Gastroesophageal sphincter (tissue), 4 donors: ENCODE data around the gene CPA5. TPM values are rescaled to one million over a fixed set of nuclear protein-coding genes. Genes with fewer than 3 reads are reported as not detected.
"Not testable (repeated sequence)": the region's sequence is repeated elsewhere in the genome, so short reads cannot be mapped to it uniquely, and the experiment has no call there.

Experiments
- ATAC-seq: fragments of 150-250 bp; one replicate; pipeline ENCODE4 v1.9.1; 2016; ENCODE audit warnings: mild to moderate bottlenecking, moderate library complexity
- H3K27ac ChIP-seq, 4 donors: fragments of 200-600 bp; sonication (generic) in 3 of 4; 1 replicate in 3 of 4; 2 replicates in 1 of 4; pipeline ENCODE4 v1.5.1; 2016 to 2019
- H3K27me3 ChIP-seq: fragments of 200-600 bp; sonication (generic); one replicate; pipeline ENCODE4 v1.5.1; 2019
- H3K36me3 ChIP-seq, 2 donors: fragments of 200-600 bp; sonication (generic); one replicate each; pipeline ENCODE4 v1.5.1; 2019; ENCODE audit warnings: control low read depth in 1 of 2
- H3K4me1 ChIP-seq, 3 donors: fragments of 200-600 bp; sonication (generic); 1 replicate in 2 of 3; 2 replicates in 1 of 3; pipeline ENCODE4 v1.5.1; 2016 to 2019; ENCODE audit warnings: control low read depth in 2 of 3
- H3K4me3 ChIP-seq, 2 donors: fragments of 200-600 bp; sonication (generic); one replicate each; pipeline ENCODE4 v1.5.1; 2019; ENCODE audit warnings: mild to moderate bottlenecking in 1 of 2, moderate library complexity in 1 of 2
- H3K9me3 ChIP-seq, 3 donors: fragments of 200-600 bp; sonication (generic); one replicate each; pipeline ENCODE4 v1.5.1; 2017 to 2019; ENCODE audit warnings: control low read depth in 2 of 3
- EP300 ChIP-seq: sonication (generic); formaldehyde crosslinking; IDR thresholded peaks from one replicate; pipeline ENCODE4 v1.6.1; 2017; ENCODE audit warnings: antibody characterized with exemption, mild to moderate bottlenecking
- POLR2A ChIP-seq, 2 donors: fragments of 450-650 bp; IDR thresholded peaks; one replicate each; pipeline ENCODE4 v1.6.1; 2017; ENCODE audit warnings: antibody characterized with exemption in 2 of 2, mild to moderate bottlenecking in 2 of 2, moderate library complexity in 1 of 2
- POLR2AphosphoS5 ChIP-seq: sonication (generic); formaldehyde crosslinking; IDR thresholded peaks from one replicate; pipeline ENCODE4 v1.6.1; 2017; ENCODE audit warnings: antibody characterized with exemption
- WGBS, 2 donors: methylation state at CpG; one replicate each; pipeline ENCODE4 v1.1.5; 2018; ENCODE audit warnings: low coverage in 1 of 2; 5-methylcytosine and 5-hydroxymethylcytosine counted together
- total RNA-seq, 4 donors: library from RNA; depleted of rRNA; stranded (reverse); fragments of >200 nt; gene quantifications; one replicate each; pipeline ENCODE4 v1.1.0, GENCODE V29; 2016
- TF ChIP-seq, protein P1 (sequence below), 4 experiments: fragments of 200-600 bp in 2 of 4; fragments of 450-650 bp in 2 of 4; sonication (generic) in 1 of 4; IDR thresholded peaks; one replicate each; pipeline ENCODE4 v1.5.1; 2017 to 2019; ENCODE audit warnings: antibody characterized with exemption in 4 of 4, mild to moderate bottlenecking in 2 of 4, moderate library complexity in 2 of 4

CPA5 gene
- total RNA-seq, 4 donors from 2014 or later, result not detected

DNA sequence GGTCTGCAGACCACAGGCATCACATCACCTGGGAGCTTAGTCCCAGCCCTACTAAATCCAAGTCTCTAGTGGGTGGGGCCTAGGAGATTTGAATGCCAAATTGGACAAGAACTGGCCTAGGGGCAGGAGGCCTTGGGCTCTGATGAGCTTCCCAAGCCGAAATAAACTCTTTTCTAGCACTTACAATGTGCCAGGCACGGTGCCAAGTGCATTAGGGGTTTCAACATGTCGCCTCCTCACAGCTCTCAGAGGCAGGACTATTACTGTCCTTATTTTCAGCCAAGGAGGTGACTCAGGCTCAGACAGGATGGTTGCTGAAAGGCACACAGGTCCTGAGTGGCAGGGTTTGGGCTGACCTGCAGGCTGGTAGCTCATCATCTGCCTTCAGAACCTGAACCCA, 26.4 kb downstream of the CPA5 start:
- WGBS, 2 donors, result no CpG with 5 or more reads among the region's 3 CpGs
- Histone ChIP-seq H3K4me1 (peaks cover 0 to 61% (median 17%) of the 10 kb centered on the region in 3 donors), H3K36me3 (no peaks in the 10 kb centered on the region), H3K27me3 (no peaks in the 10 kb centered on the region), H3K9me3 (no peaks in the 10 kb centered on the region), H3K27ac (peak overlapping the region in 3 of 4 donors; percentile 18 to 85 (median 50)), H3K4me3 (no peak overlapping the region)
- TF ChIP-seq, protein P1, sequence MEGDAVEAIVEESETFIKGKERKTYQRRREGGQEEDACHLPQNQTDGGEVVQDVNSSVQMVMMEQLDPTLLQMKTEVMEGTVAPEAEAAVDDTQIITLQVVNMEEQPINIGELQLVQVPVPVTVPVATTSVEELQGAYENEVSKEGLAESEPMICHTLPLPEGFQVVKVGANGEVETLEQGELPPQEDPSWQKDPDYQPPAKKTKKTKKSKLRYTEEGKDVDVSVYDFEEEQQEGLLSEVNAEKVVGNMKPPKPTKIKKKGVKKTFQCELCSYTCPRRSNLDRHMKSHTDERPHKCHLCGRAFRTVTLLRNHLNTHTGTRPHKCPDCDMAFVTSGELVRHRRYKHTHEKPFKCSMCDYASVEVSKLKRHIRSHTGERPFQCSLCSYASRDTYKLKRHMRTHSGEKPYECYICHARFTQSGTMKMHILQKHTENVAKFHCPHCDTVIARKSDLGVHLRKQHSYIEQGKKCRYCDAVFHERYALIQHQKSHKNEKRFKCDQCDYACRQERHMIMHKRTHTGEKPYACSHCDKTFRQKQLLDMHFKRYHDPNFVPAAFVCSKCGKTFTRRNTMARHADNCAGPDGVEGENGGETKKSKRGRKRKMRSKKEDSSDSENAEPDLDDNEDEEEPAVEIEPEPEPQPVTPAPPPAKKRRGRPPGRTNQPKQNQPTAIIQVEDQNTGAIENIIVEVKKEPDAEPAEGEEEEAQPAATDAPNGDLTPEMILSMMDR (IDR thresholded peaks at IDR 0.05), result no peak
- TF ChIP-seq POLR2AphosphoS5, result peak; percentile 56
- ATAC-seq, result no peak

DNA sequence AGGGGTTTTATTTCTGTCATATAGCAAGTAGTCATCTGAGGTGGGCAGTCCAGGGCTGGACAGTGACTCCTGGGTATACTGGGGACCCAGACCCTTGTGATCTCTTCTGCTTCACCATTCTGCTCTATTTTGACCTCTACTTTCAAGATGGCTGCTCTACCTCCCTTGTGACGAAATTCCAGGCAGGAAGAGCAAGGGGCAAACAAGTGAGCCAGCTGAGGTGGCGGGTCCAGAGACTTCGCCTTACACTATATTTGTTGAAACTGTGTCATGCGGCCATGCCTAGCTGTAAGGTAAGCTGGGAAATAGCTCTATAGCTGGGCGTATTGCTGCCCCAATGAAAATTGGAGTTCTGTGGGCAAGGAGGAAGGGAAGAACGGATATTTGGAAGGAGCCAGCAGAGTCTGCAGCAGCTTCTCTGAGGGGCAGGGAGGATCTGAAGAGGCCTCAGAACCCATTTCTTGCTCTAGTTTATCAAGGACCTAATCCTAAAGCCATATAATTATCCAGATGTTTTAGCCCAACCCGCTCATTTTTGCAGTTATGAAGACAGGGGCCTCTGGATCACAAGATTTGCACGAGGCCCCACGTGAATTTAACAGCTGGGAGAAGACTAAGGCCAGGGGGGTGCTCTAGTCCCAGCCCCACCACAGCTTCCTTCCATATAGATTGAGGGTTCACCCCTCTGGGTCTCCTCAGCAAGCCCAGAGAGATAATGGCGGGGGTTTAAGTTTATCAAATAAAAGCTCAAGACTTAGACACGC, 28.0 kb downstream of the CPA5 start:
- Histone ChIP-seq H3K4me1 (peaks cover 0 to 61% (median 17%) of the 10 kb centered on the region in 3 donors), H3K27ac (peak overlapping the region; percentile 85 to 92 (median 92)), H3K36me3 (no peaks in the 10 kb centered on the region), H3K4me3 (no peak overlapping the region), H3K27me3 (no peaks in the 10 kb centered on the region), H3K9me3 (no peaks in the 10 kb centered on the region)
- TF ChIP-seq POLR2A (IDR thresholded peaks at IDR 0.05) (no peak), POLR2AphosphoS5 (no peak), EP300 (no peak)
- TF ChIP-seq, protein P1 (IDR thresholded peaks at IDR 0.05), result no peak
- WGBS, 2 donors, result 66 to 81% methylated on average over 6 to 10 of the region's 11 CpGs
- ATAC-seq, result no peak

DNA sequence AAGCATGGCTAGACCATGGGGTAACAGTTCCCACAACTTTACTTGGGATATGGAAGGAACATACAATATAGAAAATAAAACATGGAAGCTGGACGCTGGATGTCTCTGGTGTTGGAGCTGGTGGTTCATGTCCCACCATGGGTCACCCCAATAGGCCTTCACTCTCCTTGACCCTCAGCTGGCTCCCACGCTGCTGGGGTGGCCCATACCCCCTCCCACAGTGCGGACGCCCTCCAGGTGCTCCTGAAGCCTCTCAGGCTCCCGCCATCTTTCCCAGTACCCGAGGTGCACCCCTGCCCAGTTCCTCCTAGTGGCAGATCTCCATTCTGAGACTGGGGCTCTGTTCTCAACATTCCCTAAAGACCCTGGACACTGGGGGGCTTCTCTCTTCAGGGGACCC, 29.9 kb downstream of the CPA5 start:
- Histone ChIP-seq H3K4me3 (no peak overlapping the region), H3K27ac (peak overlapping the region; percentile 49 to 92 (median 88)), H3K27me3 (no peaks in the 10 kb centered on the region), H3K4me1 (peaks cover 0 to 52% (median 17%) of the 10 kb centered on the region in 3 donors), H3K36me3 (no peaks in the 10 kb centered on the region), H3K9me3 (no peaks in the 10 kb centered on the region)
- no peak for ATAC-seq
- TF ChIP-seq EP300 (no peak), POLR2A (IDR thresholded peaks at IDR 0.05) (no peak), POLR2AphosphoS5 (no peak)
- TF ChIP-seq, protein P1 (IDR thresholded peaks at IDR 0.05), result no peak
- 93 to 100% methylated on average over 2 of the region's 6 CpGs for WGBS, 2 donors

DNA sequence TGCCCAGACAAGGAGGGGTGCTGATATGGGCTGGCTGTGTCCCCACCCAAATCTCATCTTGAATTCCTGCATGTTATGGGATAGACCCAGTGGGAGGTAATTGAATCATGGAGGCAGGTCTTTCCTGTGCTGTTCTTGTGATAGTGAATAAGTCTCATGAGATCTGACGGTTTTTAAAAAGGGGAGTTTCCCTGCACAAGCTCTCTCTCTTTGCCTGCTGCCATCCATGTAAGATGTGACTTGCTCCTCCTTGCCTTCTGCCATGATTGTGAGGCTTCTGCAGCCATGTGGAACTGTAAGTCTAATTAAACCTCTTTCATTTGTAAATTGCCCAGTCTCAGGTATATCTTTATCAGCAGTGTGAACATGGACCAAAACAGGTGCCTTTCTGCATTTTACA, 31.8 kb downstream of the CPA5 start:
- not testable (repeated sequence) for H3K36me3 ChIP-seq, ATAC-seq, H3K27me3 ChIP-seq, H3K27ac ChIP-seq, H3K4me3 ChIP-seq, H3K9me3 ChIP-seq
- H3K4me1 ChIP-seq, result peaks cover 0 to 43% (median 17%) of the 10 kb centered on the region in 3 donors
- WGBS, 2 donors, result 57 to 100% methylated on average over 1 of the region's 1 CpG

DNA sequence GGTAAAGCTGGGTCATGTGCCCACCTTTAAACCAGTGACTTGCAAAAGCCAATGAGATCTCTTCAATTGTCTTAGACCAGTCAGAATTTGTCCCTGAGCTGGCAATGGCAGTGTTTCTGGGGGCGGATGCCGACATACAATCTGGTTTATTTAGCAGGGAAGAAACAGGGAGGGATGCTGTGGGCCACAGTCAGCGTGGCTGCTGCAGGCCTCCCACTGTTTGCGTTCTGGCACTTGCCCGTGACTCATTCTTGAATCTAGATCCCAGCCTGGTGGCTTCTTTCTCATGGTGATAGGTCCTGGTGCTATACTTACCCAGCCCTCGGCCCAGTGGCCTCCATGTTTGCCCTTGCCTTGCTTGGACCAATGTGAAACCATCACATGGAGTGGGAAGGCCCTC, 32.6 kb downstream of the CPA5 start:
- ATAC-seq, result no peak
- WGBS, 2 donors, result 40 to 100% methylated on average over 1 to 3 of the region's 6 CpGs

More for the DNA sequence above, 32.6 kb downstream of the CPA5 start:
- Histone ChIP-seq H3K27me3 (no peaks in the 10 kb centered on the region), H3K9me3 (no peaks in the 10 kb centered on the region), H3K4me1 (peaks cover 0 to 37% (median 17%) of the 10 kb centered on the region in 3 donors), H3K36me3 (no peaks in the 10 kb centered on the region), H3K4me3 (no peak overlapping the region), H3K27ac (no peak overlapping the region)
- TF ChIP-seq, protein P1 (IDR thresholded peaks at IDR 0.05), result no peak
- no peak for TF ChIP-seq POLR2AphosphoS5
- TF ChIP-seq POLR2A (IDR thresholded peaks at IDR 0.05), result no peak
- TF ChIP-seq EP300, result no peak
